T47D (cell line): ENCODE data around the gene FLYWCH1.

Experiments used
- DNase-seq, 2 experiments: peaks; one replicate each; pipeline versions ENCODE4 v3.0.0 to v3.0.0-alpha.2; 2011 to 2012; ENCODE audit warnings: low read depth in 1 of 2, low spot score in 1 of 2
- JUND ChIP-seq: IDR thresholded peaks from 2 replicates; pipeline ENCODE4 v1.6.1; 2012; ENCODE audit warnings: low read depth
- in situ Hi-C: cut with HindIII; loops from 2 replicates; pipeline ENCODE4 v1.10.0; 2016; ENCODE audit warnings: low sequenced_read_pairs, low pct_unique_long_range_greater_than_20kb

The FLYWCH1 gene

GRCh38 chr16:2971985-2972784, 60.5 kb downstream of the FLYWCH1 start:
- TF ChIP-seq JUND = no peak
- no peak for DNase-seq
- in situ Hi-C loops = no loop called here

GRCh38 chr16:2973093-2973492, 61.4 kb downstream of the FLYWCH1 start:
- no peak for DNase-seq
- in situ Hi-C loops = no loop called here
- no peak for TF ChIP-seq JUND

GRCh38 chr16:2973605-2974318, 62.0 kb downstream of the FLYWCH1 start:
- no peak for TF ChIP-seq JUND
- in situ Hi-C loops = no loop called here
- DNase-seq = no peak

- in situ Hi-C loops = no loop called here
- TF ChIP-seq JUND = no peak
- DNase-seq = no peak
These were observed 62.8 kb downstream of the FLYWCH1 start for GRCh38 chr16:2974319-2975056.

- DNase-seq = no peak
- in situ Hi-C loops = no loop called here
- TF ChIP-seq JUND = no peak
These were observed 63.5 kb downstream of the FLYWCH1 start for GRCh38 chr16:2975161-2975795.

- TF ChIP-seq JUND = no peak
- in situ Hi-C loops = no loop called here
- no peak for DNase-seq
These were observed 64.5 kb downstream of the FLYWCH1 start for GRCh38 chr16:2976201-2976600.

GRCh38 chr16:2976673-2977072, 64.9 kb downstream of the FLYWCH1 start:
- no peak for TF ChIP-seq JUND
- in situ Hi-C loops = no loop called here
- DNase-seq = no peak

GRCh38 chr16:2977440-2977839, 65.7 kb downstream of the FLYWCH1 start:
- peak in 1 of 2 experiments; percentile 64 for DNase-seq
- no peak for TF ChIP-seq JUND
- in situ Hi-C loops = no loop called here

GRCh38 chr16:2979669-2980226, 68.0 kb downstream of the FLYWCH1 start:
- in situ Hi-C loops = no loop called here
- no peak for TF ChIP-seq JUND
- DNase-seq = no peak

- in situ Hi-C loops = no loop called here
- DNase-seq = peak; percentile 93 to 99
- TF ChIP-seq JUND = no peak
These were observed 68.8 kb downstream of the FLYWCH1 start, which contains the start of gene PKMYT1 for GRCh38 chr16:2980227-2981176. PKMYT1 (minus strand) TSS chr16:2980446; CDS start chr16:2979657, 789 bp downstream.
